Left lung (tissue), 10 donors: ENCODE results near the gene TMEM72. TPM values are rescaled to one million over a fixed set of nuclear protein-coding genes. Genes with fewer than 3 reads are reported as not detected.

ENCODE experiments used
- ATAC-seq: fragments of 200-7000 bp; cut with Tn5 transposase; one replicate; pipeline ENCODE4 v1.9.1; 2020; ENCODE audit warnings: moderate library complexity
- DNase-seq, 4 donors: peaks; one replicate each; pipeline ENCODE4 v3.0.0-alpha.2; 2013 to 2020
- H3K27ac ChIP-seq, 2 donors: fragments of 200-600 bp; sonication (generic) in 1 of 2; one replicate each; pipeline versions ENCODE4 v1.5.0 to v1.8.0; 2020 to 2021
- H3K27me3 ChIP-seq, 2 donors: fragments of 200-600 bp; sonication (generic) in 1 of 2; one replicate each; pipeline versions ENCODE4 v1.5.0 to v1.8.0; 2020 to 2021
- H3K36me3 ChIP-seq, 2 donors: fragments of 200-600 bp; sonication (generic) in 1 of 2; one replicate each; pipeline versions ENCODE4 v1.5.0 to v1.8.0; 2020 to 2021
- H3K4me1 ChIP-seq, 2 donors: fragments of 200-600 bp; one replicate each; pipeline ENCODE4 v1.8.0; 2021
- H3K4me3 ChIP-seq, 2 donors: fragments of 200-600 bp; sonication (generic) in 1 of 2; one replicate each; pipeline versions ENCODE4 v1.5.0 to v1.8.0; 2020 to 2021; ENCODE audit warnings: mild to moderate bottlenecking in 1 of 2
- H3K9me3 ChIP-seq, 2 donors: fragments of 200-600 bp; sonication (generic) in 1 of 2; one replicate each; pipeline versions ENCODE4 v1.5.0 to v1.8.0; 2020 to 2021
- CTCF ChIP-seq, 2 donors: fragments of 200-600 bp; sonication (generic) in 1 of 2; IDR thresholded peaks; one replicate each; pipeline versions ENCODE4 v1.5.0 to v1.8.0; 2021; ENCODE audit warnings: antibody characterized with exemption in 2 of 2
- intact Hi-C, 2 donors: fragments of 100-400 bp; cut with DNase I; formaldehyde crosslinking; loops; one replicate each; pipeline versions ENCODE4 v1.11.2 to v1.14.2; 2022
- polyA plus RNA-seq, 6 donors: library from polyadenylated mRNA; unstranded; fragments of 120-200 nt; gene quantifications; one replicate each; pipeline ENCODE4 v1.2.1, GENCODE V29; 2013; ENCODE audit not compliant: insufficient read length in 6 of 6
- total RNA-seq, 2 donors: library from RNA; stranded (reverse); fragmentation: NEBNext Ultra II Directional; extraction: Animal tissue kit (Norgen Biotek cat#: 25700); gene quantifications; one replicate each; pipeline ENCODE4 v1.2.1, GENCODE V29; 2021
- donor health status: DM: no; HTN: yes; CAD: no.
- donor health status: DM: no; HTN: no; CAD: no.

The TMEM72 gene
- total and polyA plus RNA-seq, 8 donors = 0.23 to 2.2 (median 1.7) TPM; not detected in 1

DNA sequence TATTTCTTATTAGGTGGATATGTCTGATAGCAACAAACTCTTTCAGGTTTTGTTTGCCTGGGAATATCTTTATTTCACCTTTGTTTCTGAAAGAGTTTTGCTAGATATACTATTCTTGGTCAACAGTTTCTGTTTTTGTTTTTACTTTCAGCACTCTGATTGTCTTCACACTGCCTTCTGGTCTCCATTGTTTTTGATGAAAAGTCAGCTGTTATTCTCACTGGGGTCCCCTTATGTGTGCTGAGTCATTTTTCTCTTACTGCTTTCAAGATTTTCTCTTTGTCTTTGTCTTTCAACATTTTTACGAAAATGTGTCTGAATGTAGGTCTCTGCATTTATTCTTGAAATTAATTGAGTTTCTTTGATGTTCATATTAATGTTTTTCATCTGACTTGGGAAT, 33.2 kb downstream of the TMEM72 start:
- Histone ChIP-seq H3K27me3 (no peaks in the 10 kb centered on the region), H3K4me1 (peaks cover 0 to 55% of the 10 kb centered on the region in 2 donors), H3K27ac (no peak overlapping the region), H3K36me3 (no peaks in the 10 kb centered on the region), H3K4me3 (no peak overlapping the region), H3K9me3 (peaks cover 0 to 7% of the 10 kb centered on the region in 2 donors)
- no peak for ATAC-seq
- DNase-seq = no peak
- TF ChIP-seq CTCF (IDR thresholded peaks at IDR 0.05) = no peak
- intact Hi-C loops = no loop called here

DNA sequence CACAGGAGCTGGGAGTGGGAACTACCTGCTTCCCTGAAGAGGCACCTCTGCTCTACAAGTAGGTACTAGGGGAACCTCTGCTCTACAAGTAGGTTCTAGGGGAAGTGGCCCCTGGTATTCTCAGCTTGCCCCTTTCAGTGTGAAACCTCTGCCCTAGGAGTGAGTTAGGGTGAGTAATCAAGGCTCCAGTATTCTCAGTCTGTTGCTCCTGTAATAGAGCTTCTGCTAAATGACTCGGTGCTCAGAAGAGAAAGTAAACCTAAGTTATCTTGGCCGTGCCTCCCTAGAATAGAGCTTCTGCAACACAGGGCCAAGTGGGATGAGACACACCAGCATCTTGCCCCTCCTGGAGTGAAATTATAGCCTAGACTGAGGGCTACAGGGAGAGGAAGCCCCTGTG, 35.1 kb downstream of the TMEM72 start:
- peak; percentile 57 for ATAC-seq
- H3K4me3 ChIP-seq = no peak overlapping the region
- H3K27me3 ChIP-seq = no peaks in the 10 kb centered on the region
- H3K27ac ChIP-seq = peak overlapping the region in 1 of 2 donors; percentile 64
- H3K4me1 ChIP-seq = peaks cover 0 to 54% of the 10 kb centered on the region in 2 donors
- no peak for DNase-seq
- H3K9me3 ChIP-seq = peaks cover 0 to 7% of the 10 kb centered on the region in 2 donors
- TF ChIP-seq CTCF (IDR thresholded peaks at IDR 0.05) = no peak
- intact Hi-C loops = no loop called here
- H3K36me3 ChIP-seq = no peaks in the 10 kb centered on the region

- TF ChIP-seq CTCF (IDR thresholded peaks at IDR 0.05) = no peak
- DNase-seq (no peak), ATAC-seq (peak; percentile 74)
- Histone ChIP-seq H3K4me3 (no peak overlapping the region), H3K9me3 (peaks cover 0 to 7% of the 10 kb centered on the region in 2 donors), H3K36me3 (no peaks in the 10 kb centered on the region), H3K27me3 (no peaks in the 10 kb centered on the region), H3K4me1 (peaks cover 0 to 54% of the 10 kb centered on the region in 2 donors), H3K27ac (peak overlapping the region in 1 of 2 donors; percentile 81)
- intact Hi-C loops = no loop called here
Measured at GRCh38 chr10:44947371-44948152, 36.4 kb downstream of the TMEM72 start.

- intact Hi-C loops = no loop called here
- Histone ChIP-seq H3K4me1 (peaks cover 0 to 54% of the 10 kb centered on the region in 2 donors), H3K4me3 (no peak overlapping the region), H3K36me3 (no peaks in the 10 kb centered on the region), H3K27ac (peak overlapping the region in 1 of 2 donors; percentile 81), H3K9me3 (peaks cover 0 to 7% of the 10 kb centered on the region in 2 donors), H3K27me3 (no peaks in the 10 kb centered on the region)
- ATAC-seq = peak; percentile 26
- DNase-seq = no peak
- TF ChIP-seq CTCF (IDR thresholded peaks at IDR 0.05) = no peak
Measured at GRCh38 chr10:44948642-44949041, 37.5 kb downstream of the TMEM72 start.

GRCh38 chr10:44949127-44949802, 38.1 kb downstream of the TMEM72 start:
- Histone ChIP-seq H3K4me1 (peaks cover 0 to 54% of the 10 kb centered on the region in 2 donors), H3K36me3 (no peaks in the 10 kb centered on the region), H3K27me3 (no peaks in the 10 kb centered on the region), H3K4me3 (no peak overlapping the region), H3K9me3 (peaks cover 0 to 5% of the 10 kb centered on the region in 2 donors), H3K27ac (peak overlapping the region in 1 of 2 donors; percentile 81)
- DNase-seq = no peak
- no peak for TF ChIP-seq CTCF (IDR thresholded peaks at IDR 0.05)
- intact Hi-C loops = no loop called here
- no peak for ATAC-seq
